Kasumi-1 (cell line): ENCODE data around the gene VPS35.

Experiments
- DNase-seq, 2 experiments: peaks; one replicate each; lab custom pipeline; 2025; lab: John Stamatoyannopoulos, UW

Gene VPS35

GRCh38 chr16:46613352-46613751 lies 75.6 kb downstream of the VPS35 start:
- DNase-seq: no peak

- DNase-seq: no peak
Measured at GRCh38 chr16:46612121-46612520, 76.9 kb downstream of the VPS35 start.

- DNase-seq: peak; percentile 64 to 80
Measured at GRCh38 chr16:46607529-46607928, 81.4 kb downstream of the VPS35 start.

GRCh38 chr16:46606231-46606630 lies 82.7 kb downstream of the VPS35 start:
- no peak for DNase-seq
